SU-DHL-6 (cell line): ENCODE measurements around the gene PON3.

Source experiments
- H2AFZ ChIP-seq: fragments of 200-600 bp; sonication (generic); 2 replicates; pipeline ENCODE4 v1.6.1; 2014; ENCODE audit warnings: low read depth, mild to moderate bottlenecking, moderate library complexity, mixed read lengths, antibody characterized with exemption, low read length; ENCODE audit not compliant: severe bottlenecking
- H3F3A ChIP-seq: fragments of 200-600 bp; shearing (Covaris generic); 2 replicates; pipeline ENCODE4 v1.6.0; 2016; ENCODE audit warnings: antibody characterized with exemption, mild to moderate bottlenecking; ENCODE audit not compliant: insufficient read depth
- H3K27ac ChIP-seq: fragments of 200-600 bp; sonication (generic); 2 replicates; pipeline ENCODE4 v1.5.1; 2016; ENCODE audit warnings: low read depth, mild to moderate bottlenecking, low read length, moderate library complexity, mixed read lengths
- H3K27me3 ChIP-seq: fragments of 200-600 bp; sonication (generic), shearing (Covaris generic); 2 replicates; pipeline ENCODE4 v1.6.0; 2014; ENCODE audit warnings: mild to moderate bottlenecking, low read length
- H3K36me3 ChIP-seq: fragments of 200-600 bp; sonication (generic); 2 replicates; pipeline ENCODE4 v1.6.1; 2014; ENCODE audit warnings: mild to moderate bottlenecking, low read length, mixed read lengths
- H3K4me2 ChIP-seq: fragments of 300-600, 200-600 bp; shearing (Covaris generic), sonication (generic); 2 replicates; pipeline ENCODE4 v1.6.0; 2014; ENCODE audit warnings: low read length, low read depth, mild to moderate bottlenecking; ENCODE audit not compliant: poor library complexity, severe bottlenecking
- H3K4me3 ChIP-seq: fragments of 200-600 bp; sonication (generic); 2 replicates; pipeline ENCODE4 v1.5.1; 2014; ENCODE audit warnings: antibody characterized with exemption, low read length, mild to moderate bottlenecking, mixed read lengths; ENCODE audit not compliant: insufficient read depth, poor library complexity, severe bottlenecking
- H3K79me2 ChIP-seq: fragments of 200-600 bp; sonication (generic); 2 replicates; pipeline ENCODE4 v1.6.1; 2014; ENCODE audit warnings: mild to moderate bottlenecking, low read length, moderate library complexity; ENCODE audit not compliant: insufficient read depth
- H3K9ac ChIP-seq: fragments of 200-600 bp; sonication (generic); 2 replicates; pipeline ENCODE4 v1.7.0; 2014; ENCODE audit warnings: mild to moderate bottlenecking, low read length
- H3K9me2 ChIP-seq: fragments of 200-600 bp; sonication (generic); replicated peaks from 2 replicates; pipeline ENCODE4 v1.6.1; 2014; ENCODE audit warnings: low read length; ENCODE audit not compliant: insufficient read depth
- H3K9me3 ChIP-seq: fragments of 200-600 bp; sonication (generic); 2 replicates; pipeline ENCODE4 v1.6.1; 2014; ENCODE audit warnings: low read length, mixed read lengths; ENCODE audit not compliant: insufficient read depth
- H4K20me1 ChIP-seq: fragments of 200-600 bp; sonication (generic); 2 replicates; pipeline ENCODE4 v1.6.1; 2014; ENCODE audit warnings: low read depth, mild to moderate bottlenecking, antibody characterized with exemption, low read length, moderate library complexity, mixed read lengths
- CTCF ChIP-seq: fragments of 200-600 bp; sonication (generic); IDR thresholded peaks from one replicate; pipeline ENCODE4 v1.5.1; 2017; ENCODE audit warnings: antibody characterized with exemption, mild to moderate bottlenecking, low read length, moderate library complexity; ENCODE audit not compliant: insufficient read depth, poor library complexity, severe bottlenecking
- EZH2phosphoT487 ChIP-seq: fragments of 200-600 bp; sonication (generic), shearing (Covaris generic); conservative IDR thresholded peaks from 2 replicates; pipeline ENCODE4 v1.6.1; 2018; ENCODE audit warnings: mild to moderate bottlenecking, antibody characterized with exemption, low read length, moderate library complexity, mixed read lengths

PON3 gene

GRCh38 chr7:95396136-95397032 lies at the start of gene PON3:
Gene PON3 (minus strand): TSS chr7:95396375. CDS start chr7:95396350, 25 bp downstream.
- H3K36me3 ChIP-seq, result no peaks in the 10 kb centered on the region
- no peaks in the 10 kb centered on the region for H4K20me1 ChIP-seq
- TF ChIP-seq EZH2phosphoT487 (no peak), CTCF (no peak)
- H3F3A ChIP-seq, result no peaks in the 10 kb centered on the region
- no peak within 1 kb of the TSS for H3K4me3 ChIP-seq
- no peaks in the 10 kb centered on the region for H3K27me3 ChIP-seq
- no peaks in the 10 kb centered on the region for H3K79me2 ChIP-seq
- no peaks in the 10 kb centered on the region for H3K9me3 ChIP-seq
- no peaks in the 10 kb centered on the region for H3K9me2 ChIP-seq
- no peak within 1 kb of the TSS for H3K9ac ChIP-seq
- H2AFZ ChIP-seq, result no peak within 1 kb of the TSS
- no peak within 1 kb of the TSS for H3K27ac ChIP-seq
- no peak within 1 kb of the TSS for H3K4me2 ChIP-seq

GRCh38 chr7:95444796-95445195 lies 48.6 kb upstream of the PON3 start:
- no peaks in the 10 kb centered on the region for H3K27me3 ChIP-seq
- H3K9me2 ChIP-seq, result no peaks in the 10 kb centered on the region
- no peak overlapping the region for H3K4me3 ChIP-seq
- no peak overlapping the region for H2AFZ ChIP-seq
- H3K4me2 ChIP-seq, result no peak overlapping the region
- H3K79me2 ChIP-seq, result no peaks in the 10 kb centered on the region
- H3F3A ChIP-seq, result no peaks in the 10 kb centered on the region
- no peaks in the 10 kb centered on the region for H3K36me3 ChIP-seq
- TF ChIP-seq CTCF, result no peak
- no peak for TF ChIP-seq EZH2phosphoT487
- H3K27ac ChIP-seq, result no peak overlapping the region
- H4K20me1 ChIP-seq, result no peaks in the 10 kb centered on the region
- no peak overlapping the region for H3K9ac ChIP-seq
- no peaks in the 10 kb centered on the region for H3K9me3 ChIP-seq

GRCh38 chr7:95441042-95441823 lies 45.1 kb upstream of the PON3 start:
- H3K4me3 ChIP-seq, result no peak overlapping the region
- H3K27ac ChIP-seq, result no peak overlapping the region
- H4K20me1 ChIP-seq, result no peaks in the 10 kb centered on the region
- no peak overlapping the region for H3K4me2 ChIP-seq
- TF ChIP-seq EZH2phosphoT487, result no peak
- TF ChIP-seq CTCF, result no peak
- H3K9me3 ChIP-seq, result no peaks in the 10 kb centered on the region
- H3K79me2 ChIP-seq, result no peaks in the 10 kb centered on the region
- no peak overlapping the region for H3K9ac ChIP-seq
- H3K27me3 ChIP-seq, result no peaks in the 10 kb centered on the region
- no peaks in the 10 kb centered on the region for H3F3A ChIP-seq
- H3K36me3 ChIP-seq, result no peaks in the 10 kb centered on the region
- no peaks in the 10 kb centered on the region for H3K9me2 ChIP-seq
- no peak overlapping the region for H2AFZ ChIP-seq
